ENCODE measurements around the gene ADAMTS6.

DNA sequence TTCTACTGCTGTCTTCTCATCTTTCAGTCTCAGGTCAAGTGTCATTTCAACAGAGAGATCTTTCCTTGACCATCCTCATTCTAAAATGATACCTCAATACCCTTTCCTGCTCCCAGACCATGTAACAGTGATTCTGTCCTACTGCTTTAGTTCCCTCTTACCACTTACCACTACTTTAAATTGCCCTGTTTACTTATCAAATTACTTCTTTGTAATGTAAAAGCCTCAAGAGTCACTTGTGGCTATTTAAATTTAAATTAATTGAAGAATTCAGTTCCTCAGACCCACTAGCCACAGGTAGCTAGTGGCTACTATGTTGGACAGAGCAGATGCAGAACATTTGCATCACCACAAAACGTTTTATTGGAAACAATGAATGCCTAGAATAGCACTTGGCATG lies 217.3 kb downstream of the ADAMTS6 start:
- TF ChIP-seq, protein P1, sequence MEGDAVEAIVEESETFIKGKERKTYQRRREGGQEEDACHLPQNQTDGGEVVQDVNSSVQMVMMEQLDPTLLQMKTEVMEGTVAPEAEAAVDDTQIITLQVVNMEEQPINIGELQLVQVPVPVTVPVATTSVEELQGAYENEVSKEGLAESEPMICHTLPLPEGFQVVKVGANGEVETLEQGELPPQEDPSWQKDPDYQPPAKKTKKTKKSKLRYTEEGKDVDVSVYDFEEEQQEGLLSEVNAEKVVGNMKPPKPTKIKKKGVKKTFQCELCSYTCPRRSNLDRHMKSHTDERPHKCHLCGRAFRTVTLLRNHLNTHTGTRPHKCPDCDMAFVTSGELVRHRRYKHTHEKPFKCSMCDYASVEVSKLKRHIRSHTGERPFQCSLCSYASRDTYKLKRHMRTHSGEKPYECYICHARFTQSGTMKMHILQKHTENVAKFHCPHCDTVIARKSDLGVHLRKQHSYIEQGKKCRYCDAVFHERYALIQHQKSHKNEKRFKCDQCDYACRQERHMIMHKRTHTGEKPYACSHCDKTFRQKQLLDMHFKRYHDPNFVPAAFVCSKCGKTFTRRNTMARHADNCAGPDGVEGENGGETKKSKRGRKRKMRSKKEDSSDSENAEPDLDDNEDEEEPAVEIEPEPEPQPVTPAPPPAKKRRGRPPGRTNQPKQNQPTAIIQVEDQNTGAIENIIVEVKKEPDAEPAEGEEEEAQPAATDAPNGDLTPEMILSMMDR (IDR thresholded peaks at IDR 0.05) = no peak
- TF ChIP-seq RAD21 (conservative IDR thresholded peaks at IDR 0.05 in 1 of 2, IDR thresholded peaks at IDR 0.05 in 1 of 2) (no peak), RCOR1 (IDR thresholded peaks at IDR 0.05; ENCODE audit: low read depth, low read length) (no peak), NR3C1 (IDR thresholded peaks at IDR 0.05) (no peak), CEBPB (IDR thresholded peaks at IDR 0.05) (no peak), POLR2A (IDR thresholded peaks at IDR 0.05; ENCODE audit: low read length) (no peak), EP300 (IDR thresholded peaks at IDR 0.05) (no peak)
